GM12874 (cell line): Measurements from ENCODE around the gene ITPR3.

ENCODE experiments used
- TF ChIP-seq, protein P1 (sequence below): IDR thresholded peaks from 2 replicates; pipeline ENCODE4 v1.5.1; 2011; ENCODE audit warnings: low read depth, mild to moderate bottlenecking, control low read depth, low read length, moderate library complexity; ENCODE audit not compliant: insufficient read depth

Gene ITPR3

DNA sequence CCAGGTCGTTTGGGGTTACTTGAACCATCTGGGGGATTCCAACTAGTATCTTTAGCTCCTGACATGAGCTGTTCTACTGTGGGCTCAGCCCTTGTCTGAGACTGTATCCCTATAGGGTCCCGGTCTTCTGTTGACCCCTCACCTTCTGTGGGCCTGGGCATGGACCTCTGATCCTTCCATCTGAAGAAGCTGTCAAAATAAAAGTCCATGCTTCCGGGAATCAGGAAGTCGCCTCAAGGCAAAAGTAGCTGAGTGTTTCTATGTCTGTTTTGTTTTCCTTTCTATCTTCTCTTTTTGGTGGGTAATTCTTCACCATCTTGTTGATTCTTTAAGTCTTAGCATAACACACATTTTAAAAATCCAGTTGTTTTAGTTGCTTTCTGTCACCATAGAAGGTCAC is 30.3 kb downstream of the ITPR3 start:
- TF ChIP-seq, protein P1, sequence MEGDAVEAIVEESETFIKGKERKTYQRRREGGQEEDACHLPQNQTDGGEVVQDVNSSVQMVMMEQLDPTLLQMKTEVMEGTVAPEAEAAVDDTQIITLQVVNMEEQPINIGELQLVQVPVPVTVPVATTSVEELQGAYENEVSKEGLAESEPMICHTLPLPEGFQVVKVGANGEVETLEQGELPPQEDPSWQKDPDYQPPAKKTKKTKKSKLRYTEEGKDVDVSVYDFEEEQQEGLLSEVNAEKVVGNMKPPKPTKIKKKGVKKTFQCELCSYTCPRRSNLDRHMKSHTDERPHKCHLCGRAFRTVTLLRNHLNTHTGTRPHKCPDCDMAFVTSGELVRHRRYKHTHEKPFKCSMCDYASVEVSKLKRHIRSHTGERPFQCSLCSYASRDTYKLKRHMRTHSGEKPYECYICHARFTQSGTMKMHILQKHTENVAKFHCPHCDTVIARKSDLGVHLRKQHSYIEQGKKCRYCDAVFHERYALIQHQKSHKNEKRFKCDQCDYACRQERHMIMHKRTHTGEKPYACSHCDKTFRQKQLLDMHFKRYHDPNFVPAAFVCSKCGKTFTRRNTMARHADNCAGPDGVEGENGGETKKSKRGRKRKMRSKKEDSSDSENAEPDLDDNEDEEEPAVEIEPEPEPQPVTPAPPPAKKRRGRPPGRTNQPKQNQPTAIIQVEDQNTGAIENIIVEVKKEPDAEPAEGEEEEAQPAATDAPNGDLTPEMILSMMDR: no peak

DNA sequence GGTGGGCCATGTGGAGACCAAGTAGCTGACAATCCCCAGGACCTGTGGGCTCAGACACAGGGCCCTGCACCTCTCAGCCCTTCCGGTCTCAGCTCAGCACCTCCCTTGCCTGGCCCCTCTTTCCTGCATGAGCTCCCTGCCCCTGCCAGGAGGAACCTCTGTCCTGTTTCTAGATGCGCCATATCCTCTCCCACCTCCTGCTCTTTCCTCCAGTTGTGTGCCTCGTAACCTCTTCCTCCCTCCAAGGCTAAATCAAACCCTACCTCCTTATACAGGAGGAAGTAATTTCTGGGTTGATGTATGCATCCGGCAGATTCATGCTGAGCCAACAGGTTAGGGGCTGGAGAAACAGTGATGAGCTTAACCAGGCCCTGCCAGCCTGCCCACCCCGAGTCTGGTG is 30.9 kb downstream of the ITPR3 start:
- TF ChIP-seq, protein P1: no peak

DNA sequence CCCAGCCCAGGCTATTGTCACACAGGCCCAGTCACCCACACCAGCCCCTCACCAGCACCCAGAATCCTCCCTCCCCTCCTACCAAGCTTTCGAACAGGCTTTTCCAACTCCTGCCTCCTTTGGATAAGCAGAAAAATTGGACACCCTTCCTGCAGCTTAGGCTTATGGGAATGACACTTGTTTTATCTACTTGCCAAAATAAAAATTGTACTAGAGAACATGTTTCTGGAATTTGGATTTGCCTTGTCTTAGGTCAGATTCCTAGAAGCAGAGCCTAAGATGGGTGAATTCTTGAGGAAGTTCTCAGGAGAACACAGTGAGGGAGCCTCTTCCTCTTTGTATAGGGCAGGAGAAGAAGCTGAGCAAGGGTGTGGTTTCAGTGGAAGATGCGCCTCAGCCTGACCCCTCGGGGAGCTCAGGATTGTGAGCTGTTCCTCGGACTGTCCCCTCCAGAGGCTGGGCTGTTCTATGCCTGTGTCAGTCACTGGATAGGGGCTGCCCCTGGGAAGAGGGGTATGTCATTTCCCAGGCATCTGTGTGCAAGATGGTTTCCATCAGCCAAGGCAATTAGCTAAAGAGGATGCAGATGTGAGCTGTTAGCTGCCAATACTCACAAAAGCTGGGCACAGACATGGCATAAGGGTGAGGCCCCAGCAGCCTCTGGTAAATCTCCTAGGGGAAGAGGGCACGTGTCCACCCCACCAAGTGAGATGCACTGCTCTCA is 33.9 kb downstream of the ITPR3 start:
- TF ChIP-seq, protein P1: no peak

DNA sequence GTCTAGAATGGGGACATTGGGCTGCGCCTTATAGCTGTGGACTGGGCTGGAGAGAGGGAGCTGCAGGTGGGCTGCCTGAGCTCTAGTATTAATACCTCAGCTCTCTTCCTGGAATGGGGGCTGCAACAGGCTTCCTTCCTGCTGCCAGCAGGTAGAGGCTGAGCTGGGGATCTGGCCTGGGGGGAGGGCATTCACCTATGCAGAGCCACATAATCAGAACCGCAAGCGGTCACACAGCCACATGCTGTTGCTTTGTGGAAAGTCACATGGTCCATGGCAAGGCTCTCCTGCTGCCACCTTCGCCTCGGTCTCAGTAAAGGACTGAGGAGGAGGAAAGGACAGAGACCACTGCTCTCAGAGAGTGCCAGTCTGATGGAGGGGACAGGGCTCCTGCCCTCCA is 35.7 kb downstream of the ITPR3 start:
- TF ChIP-seq, protein P1: no peak

DNA sequence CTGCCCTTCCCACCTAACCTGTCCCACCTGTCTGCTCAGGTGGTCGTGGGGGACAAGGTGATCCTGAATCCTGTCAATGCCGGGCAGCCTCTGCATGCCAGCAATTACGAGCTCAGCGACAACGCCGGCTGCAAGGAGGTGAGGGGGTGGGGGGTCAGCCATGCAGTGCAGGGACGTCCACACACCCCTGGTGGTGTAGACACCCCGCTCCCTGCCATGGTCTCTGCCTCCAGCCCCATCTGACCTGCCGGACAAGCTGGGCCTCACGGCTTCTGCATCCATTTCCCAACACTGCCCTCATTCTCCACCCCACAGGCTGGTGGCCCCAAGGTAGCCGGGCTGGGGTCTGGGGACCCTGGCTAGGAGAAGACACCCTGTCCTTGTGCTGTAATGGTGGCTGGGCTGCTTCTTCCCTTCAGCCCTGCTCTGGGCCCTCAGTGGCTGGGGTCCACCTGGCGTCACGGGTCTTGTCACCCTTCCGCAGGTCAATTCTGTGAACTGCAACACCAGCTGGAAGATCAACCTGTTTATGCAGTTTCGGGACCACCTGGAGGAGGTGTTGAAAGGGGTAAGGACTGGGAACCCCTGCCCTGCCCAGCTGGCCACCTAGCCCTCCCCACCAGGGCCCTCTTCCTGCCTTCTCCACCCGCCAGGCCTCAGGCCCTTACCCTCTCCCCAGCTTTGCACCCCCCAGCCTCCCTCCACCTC is 38.0 kb downstream of the ITPR3 start:
- TF ChIP-seq, protein P1: no peak

DNA sequence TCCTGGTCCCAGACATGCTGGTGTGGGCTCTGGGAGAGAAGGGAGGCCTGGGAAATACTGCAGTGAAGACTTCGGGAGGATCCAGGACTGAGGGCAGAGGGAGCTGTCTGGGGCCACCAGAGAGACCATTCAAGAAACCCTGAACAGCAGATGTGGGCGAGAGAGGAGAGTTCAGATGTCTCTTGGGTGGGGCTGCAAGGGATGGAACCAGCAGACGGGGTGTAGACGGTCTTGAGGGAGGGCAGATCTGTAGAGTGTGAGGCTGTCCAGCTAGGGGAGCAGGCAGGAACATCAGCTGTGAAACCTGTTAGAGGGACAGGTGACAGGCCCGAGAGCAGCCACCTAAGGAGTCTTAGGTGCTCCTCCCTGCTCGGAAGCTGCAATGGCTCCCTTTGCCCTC is 38.9 kb downstream of the ITPR3 start:
- TF ChIP-seq, protein P1: no peak

DNA sequence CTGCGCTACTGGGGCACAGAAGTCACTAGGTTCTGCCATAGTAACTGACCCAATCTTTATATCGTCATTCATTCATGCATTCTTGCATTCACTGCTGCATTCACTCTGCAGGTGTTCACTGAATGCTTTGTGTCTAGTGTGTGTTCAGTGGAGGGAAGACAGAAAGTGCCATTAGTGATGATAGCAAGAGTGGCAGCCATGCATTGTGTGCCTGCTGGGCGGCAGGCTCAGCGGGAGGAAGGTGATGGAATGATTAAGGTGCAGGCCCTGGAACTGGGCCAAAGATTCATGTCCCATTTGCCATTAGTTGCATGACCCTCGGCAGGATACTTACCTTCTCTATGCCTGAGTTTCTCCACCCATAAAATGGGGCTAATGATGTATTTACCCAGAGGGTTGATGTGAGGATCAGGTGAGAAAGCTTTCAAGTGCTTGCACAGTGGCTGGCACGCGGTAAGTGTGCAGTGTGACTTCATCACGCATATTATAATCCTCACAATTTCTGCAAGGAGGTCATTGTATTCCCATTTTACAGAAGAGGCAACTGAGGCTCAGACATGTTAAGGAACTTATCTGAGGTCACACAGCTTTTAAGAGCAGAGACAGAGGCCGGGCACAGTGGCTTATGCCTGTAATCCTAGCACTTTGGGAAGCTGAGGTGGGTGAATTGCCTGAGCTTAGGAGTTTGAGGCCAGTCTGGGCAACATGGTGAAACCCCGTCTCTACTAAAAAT is 40.1 kb downstream of the ITPR3 start:
- TF ChIP-seq, protein P1: no peak
